Measurements from ENCODE around the gene RBBP8NL.

Gene RBBP8NL

DNA sequence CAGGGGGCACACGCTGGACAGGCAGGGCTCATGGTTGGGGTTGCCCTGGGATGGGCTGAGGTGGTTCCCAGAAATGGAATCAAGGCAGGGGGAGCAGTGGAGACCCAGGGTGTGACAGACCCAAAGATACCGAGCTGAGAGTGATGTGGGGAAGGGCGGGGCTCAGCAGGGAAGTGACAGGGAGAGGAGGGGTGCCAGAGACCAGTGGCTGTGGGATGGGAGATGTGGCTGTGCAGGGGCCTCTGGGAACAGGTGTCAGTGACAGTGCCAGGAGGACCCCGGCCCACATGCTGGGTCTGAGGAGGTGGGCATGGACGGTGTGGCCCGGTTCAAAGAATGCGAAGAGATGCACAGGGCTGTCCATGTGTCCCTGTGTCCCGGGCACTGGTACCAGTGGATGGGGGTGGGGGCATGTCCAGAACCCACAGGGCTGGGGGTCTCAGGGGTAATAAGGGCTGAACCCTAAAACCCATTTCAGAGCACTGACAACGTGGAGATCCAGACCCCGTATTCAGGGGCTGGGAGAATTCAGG is 21.3 kb downstream of the RBBP8NL start:
- DNase-seq = no peak

DNA sequence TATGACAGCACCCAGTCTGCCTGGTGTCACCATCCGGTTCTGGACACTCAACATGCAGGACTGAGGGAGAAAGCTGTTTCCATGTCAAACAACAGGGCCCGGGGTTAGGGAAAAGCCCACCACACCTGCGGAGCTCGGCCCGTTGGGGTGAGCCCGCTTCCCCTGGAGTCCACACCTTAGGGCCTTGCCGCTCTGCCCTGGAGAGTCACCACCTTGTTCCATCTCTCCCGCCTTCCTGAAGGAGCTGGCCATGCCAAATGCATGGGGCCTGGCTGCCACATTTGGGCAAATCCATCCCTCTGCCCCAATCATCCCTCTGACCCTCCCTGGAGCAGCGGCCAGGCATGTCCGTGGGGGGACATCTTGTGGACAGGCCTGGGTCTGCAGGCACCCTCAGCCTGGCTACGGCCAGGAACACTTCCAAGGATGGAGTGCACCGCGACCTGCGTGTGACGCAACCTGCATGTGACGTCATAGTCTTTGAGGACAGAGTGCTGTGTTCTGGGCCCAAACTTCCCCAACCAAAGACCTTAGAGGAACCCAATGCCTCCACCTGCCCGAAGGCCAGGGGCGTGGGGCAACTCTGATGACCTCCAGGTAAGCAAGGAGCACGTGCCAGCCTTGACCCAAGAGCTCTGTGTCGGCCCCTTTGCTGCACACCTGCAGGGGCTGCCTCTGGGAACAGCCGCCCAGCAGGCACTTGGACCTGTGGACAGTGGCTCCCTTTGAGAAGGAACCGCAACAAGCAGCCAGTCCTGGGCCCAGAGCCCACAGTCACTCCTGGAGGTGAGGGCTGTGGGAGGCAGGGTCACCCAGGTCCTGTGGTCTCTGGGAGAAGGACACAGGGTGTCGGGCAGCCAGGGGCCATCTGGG is 22.0 kb downstream of the RBBP8NL start:
- DNase-seq = no peak

DNA sequence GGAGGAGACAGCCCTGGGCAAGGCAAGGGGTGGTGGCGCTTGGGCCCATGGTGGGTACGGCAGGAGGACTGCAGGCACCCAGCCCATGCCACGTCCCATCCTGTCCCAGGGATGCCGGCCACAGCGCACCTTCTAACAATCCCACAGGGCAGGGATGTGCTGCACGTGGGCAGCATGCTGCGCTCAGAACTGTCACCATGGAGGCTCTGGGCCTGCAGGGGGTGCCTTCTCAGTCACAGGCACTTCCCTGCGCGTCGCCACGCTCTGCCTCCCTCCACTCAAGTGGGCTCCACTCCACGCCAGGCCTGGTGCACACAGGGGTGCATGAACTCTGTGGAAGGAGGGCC is 22.6 kb downstream of the RBBP8NL start:
- DNase-seq = no peak

DNA sequence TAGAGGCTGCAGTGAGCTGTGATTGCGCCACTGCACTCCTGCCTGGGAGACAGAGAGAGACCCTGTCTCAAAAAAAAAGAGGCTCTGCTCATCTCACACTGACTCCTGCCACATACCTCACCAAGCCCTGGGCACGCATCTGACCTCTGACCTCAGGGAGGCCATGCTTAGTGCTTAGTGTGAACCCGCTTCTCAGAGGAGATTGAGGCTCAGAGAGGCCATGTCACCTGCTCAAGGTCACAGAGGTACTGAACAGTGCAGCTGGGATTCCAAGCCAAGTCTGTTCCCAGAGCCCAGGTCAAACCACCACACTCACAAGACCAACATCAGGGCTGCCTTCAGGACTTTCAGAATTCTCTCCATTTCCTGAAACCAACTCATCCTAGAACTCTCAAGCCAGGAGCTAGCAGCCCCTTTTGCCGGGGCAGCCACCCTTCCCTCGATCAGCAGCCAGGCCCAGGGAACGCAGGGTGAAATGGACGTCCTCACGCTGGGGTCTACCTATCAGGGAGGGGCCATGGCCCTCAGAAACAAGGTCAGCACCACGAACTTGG is 23.1 kb downstream of the RBBP8NL start:
- DNase-seq = no peak

DNA sequence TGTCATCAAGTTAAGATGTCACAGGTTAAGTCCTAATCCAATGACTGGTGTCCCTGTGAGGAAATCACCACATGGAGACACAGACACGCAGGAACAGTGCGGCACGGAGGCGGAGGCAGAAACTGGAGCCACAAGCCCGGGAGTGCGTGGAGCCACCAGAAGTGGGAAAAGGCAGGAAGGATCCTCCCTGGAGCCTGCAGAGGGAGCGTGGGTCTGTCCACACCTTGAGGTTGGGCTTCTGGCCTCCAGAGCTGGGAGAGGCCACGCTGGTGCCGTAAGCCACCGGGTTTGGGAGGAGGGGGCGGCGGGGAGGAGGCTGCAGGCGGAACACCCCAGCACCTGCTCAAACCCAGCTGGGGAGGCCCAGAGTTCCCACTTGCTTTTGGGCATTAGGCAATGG is 24.0 kb downstream of the RBBP8NL start:
- DNase-seq = no peak

- DNase-seq = no peak
These were observed 24.7 kb downstream of the RBBP8NL start for GRCh38 chr20:62402456-62403150.

DNA sequence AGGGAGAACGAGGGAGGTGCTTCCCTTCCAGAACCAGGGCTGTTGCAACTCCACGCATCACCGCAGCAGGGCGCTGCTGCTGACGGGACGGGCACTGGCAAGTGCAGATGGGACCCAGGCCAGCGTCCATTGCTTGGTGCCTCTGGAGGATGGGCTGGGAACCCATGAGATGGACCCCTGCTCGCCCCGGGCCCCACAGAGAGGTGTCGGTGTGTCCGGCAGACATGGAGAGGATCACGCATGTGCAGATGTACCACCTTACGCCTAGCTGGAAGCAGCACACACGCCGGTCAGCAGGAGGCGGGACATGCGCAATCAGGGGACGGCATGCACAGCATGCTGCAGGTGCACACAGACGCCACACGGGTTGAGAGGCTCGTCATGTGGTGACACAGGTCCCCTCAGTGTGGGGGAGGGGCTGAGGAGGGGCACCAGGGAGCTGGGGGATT is 26.0 kb downstream of the RBBP8NL start:
- DNase-seq = no peak

GRCh38 chr20:62400541-62400940 is 26.8 kb downstream of the RBBP8NL start:
- DNase-seq = no peak

GRCh38 chr20:62400021-62400420 is 27.3 kb downstream of the RBBP8NL start:
- no peak for DNase-seq

- DNase-seq = no peak
These were observed 29.1 kb downstream of the RBBP8NL start for GRCh38 chr20:62398120-62398821.

- no peak for DNase-seq
These were observed 30.7 kb downstream of the RBBP8NL start for GRCh38 chr20:62396367-62397239.

- no peak for DNase-seq
These were observed 31.8 kb downstream of the RBBP8NL start for GRCh38 chr20:62395311-62396242.

DNA sequence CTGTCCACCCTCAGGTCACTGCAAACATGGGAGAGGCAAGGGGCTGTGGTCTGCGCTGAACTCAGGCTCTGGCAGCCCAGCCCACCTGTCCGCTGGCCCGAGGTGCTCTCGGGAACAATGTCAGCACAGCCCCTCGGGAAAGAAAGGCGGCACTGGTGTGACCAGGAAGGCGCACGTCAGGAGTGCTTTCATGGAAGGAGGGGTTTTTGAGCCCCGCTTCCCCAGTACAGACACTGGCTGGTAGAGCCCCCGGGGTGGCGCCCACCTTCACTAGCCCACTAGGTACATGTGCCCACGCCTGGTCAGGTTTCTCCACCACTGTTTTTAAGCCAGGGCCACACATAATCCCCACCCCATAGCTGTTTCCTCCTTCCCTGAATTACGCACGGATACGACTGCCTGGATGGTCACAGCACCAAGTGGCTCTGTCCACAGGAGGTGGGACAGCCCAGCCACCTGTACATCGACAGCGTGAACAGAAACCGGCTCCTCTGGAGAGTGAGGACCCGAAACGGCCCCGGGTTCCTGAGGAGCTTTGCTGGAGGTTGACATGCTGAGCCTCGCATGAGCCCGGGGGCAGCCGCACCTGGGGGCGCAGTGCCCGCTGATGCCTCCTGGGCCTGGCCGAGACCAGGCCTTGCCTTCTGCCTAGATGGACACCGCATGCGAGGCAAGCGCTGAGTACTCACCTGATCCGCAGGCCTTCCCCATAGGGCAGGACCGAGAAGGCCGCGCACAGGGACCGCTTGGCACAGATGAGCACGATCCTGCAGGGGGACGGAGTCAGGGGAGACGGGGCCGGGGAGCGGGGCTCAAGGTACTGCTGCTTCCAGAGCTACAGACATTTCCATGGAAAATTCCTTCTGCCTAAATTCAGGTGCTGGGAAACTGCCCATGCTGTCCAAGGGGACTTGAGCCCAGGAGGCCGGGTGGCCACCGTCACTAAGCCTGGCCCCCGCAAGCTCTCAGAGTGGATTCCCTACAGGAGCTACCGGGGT is 32.8 kb downstream of the RBBP8NL start:
- no peak for DNase-seq

DNA sequence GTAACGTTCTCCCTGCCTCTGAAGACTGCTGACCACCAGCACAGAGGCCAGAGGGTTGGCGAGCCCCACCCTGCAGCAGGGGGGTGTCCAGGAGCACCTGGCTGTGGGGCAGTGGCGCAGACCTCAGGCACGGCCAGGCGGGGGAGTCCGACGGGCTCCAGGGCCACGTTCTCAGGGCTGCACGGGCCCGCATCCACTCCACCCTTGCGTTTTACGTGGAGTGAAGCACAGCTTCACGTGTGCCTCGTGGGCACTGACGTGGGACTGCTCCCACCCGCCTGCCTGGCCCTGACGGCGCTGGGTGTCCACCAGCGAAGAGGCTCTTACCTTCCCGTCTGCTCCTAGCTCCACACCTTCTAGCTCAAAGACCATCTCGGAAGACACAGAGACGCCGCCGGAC is 33.5 kb downstream of the RBBP8NL start:
- no peak for DNase-seq

GRCh38 chr20:62393335-62393665 is 34.0 kb downstream of the RBBP8NL start:
- DNase-seq = no peak

DNA sequence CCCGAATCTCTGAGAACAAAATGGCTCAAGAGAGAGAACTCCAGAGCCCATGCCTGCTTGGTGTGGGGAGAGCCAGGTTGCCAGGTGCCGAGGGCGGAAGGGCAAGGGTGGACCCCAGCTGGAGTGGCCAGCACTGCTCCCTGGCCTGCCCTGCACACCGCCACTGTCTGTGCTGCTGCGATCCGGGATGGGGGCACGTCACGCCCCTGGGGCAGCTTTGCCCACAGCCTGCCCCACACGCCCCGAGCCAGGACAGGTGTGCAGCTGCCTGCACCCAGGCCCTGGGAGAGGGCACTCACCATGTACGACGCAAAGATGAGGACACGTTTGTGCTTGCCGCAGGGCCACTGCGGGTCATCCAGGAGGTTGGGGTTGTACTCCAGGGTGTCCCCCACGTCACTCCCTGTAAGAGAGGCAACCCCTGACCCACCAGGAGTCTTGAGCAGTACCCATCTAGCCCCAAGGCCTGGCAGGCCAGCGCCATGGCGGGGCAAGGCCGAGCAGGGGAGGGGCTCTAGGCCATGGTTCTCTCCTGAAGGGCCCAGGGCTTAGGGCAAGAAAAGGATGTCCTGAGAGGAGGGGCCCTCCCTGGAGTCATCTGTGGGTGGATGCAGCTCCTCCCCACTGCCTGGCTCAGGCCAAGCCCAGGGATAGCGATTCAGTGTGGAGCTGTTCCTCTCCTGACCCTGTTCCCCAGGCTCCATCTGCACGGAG is 34.6 kb downstream of the RBBP8NL start:
- DNase-seq = no peak

GRCh38 chr20:62392077-62392418 is 35.3 kb downstream of the RBBP8NL start:
- DNase-seq = no peak

GRCh38 chr20:62391165-62392076 is 35.9 kb downstream of the RBBP8NL start:
- DNase-seq = no peak

Data from NCI-H1694 treated with DMSO at 0.1 percent for 48 hours (cell line).